GM23338 (cell line): ENCODE results near the gene CCDC63. TPM values are rescaled to one million over a fixed set of nuclear protein-coding genes. Genes with fewer than 3 reads are reported as not detected.

ENCODE experiments used
- ATAC-seq: fragments of 200-7000 bp; cut with Tn5 transposase; 3 replicates; pipeline ENCODE4 v1.9.1; 2020
- DNase-seq: peaks from one replicate; pipeline ENCODE4 v3.0.0-alpha.2; 2015; ENCODE audit warnings: low spot score
- H2AFZ ChIP-seq: fragments of 200-600 bp; sonication (generic); 2 replicates; pipeline ENCODE4 v1.8.0; 2016; ENCODE audit warnings: antibody characterized with exemption, mild to moderate bottlenecking, moderate library complexity
- H3F3A ChIP-seq: fragments of 200-600 bp; sonication (generic); replicated peaks from 2 replicates; pipeline ENCODE4 v1.8.0; 2017; ENCODE audit warnings: antibody characterized with exemption, mixed run types, low read depth
- H3K27ac ChIP-seq: fragments of 200-600 bp; sonication (generic); 2 replicates; pipeline ENCODE4 v1.6.1; 2016; ENCODE audit warnings: low read depth
- H3K27me3 ChIP-seq: fragments of 200-600 bp; sonication (generic); 2 replicates; pipeline ENCODE4 v1.8.0; 2016; ENCODE audit warnings: mild to moderate bottlenecking, mixed run types, moderate library complexity; ENCODE audit not compliant: insufficient read depth
- H3K36me3 ChIP-seq: fragments of 200-600 bp; sonication (generic); 2 replicates; pipeline ENCODE4 v1.8.0; 2016; ENCODE audit warnings: mild to moderate bottlenecking; ENCODE audit not compliant: insufficient read depth
- H3K4me1 ChIP-seq: fragments of 200-600 bp; sonication (generic); 2 replicates; pipeline ENCODE4 v1.8.0; 2016; ENCODE audit warnings: mild to moderate bottlenecking, moderate library complexity; ENCODE audit not compliant: insufficient read depth
- H3K4me2 ChIP-seq: fragments of 200-600 bp; sonication (generic); 2 replicates; pipeline ENCODE4 v1.7.1; 2017; ENCODE audit warnings: mixed run types
- H3K4me3 ChIP-seq: fragments of 200-600 bp; sonication (generic); 2 replicates; pipeline ENCODE4 v1.6.1; 2016; ENCODE audit warnings: mixed run types
- H3K79me2 ChIP-seq: fragments of 200-600 bp; sonication (generic); replicated peaks from 2 replicates; pipeline ENCODE4 v1.8.0; 2017; ENCODE audit warnings: mild to moderate bottlenecking; ENCODE audit not compliant: insufficient read depth
- H3K9me2 ChIP-seq: fragments of 200-600 bp; sonication (generic); 2 replicates; pipeline ENCODE4 v1.8.0; 2017; ENCODE audit not compliant: insufficient read depth
- H4K20me1 ChIP-seq: fragments of 200-600 bp; sonication (generic); replicated peaks from 2 replicates; pipeline ENCODE4 v1.8.0; 2017; ENCODE audit warnings: mild to moderate bottlenecking; ENCODE audit not compliant: insufficient read depth
- H3K27ac Mint-ChIP-seq: 2 replicates; pipeline ENCODE4 v1.8.0; 2020; ENCODE audit warnings: inconsistent platforms, mild to moderate bottlenecking, moderate library complexity, mixed read lengths
- H3K27me3 Mint-ChIP-seq: 3 replicates; pipeline ENCODE4 v1.8.0; 2022; ENCODE audit warnings: low read depth, mild to moderate bottlenecking, moderate library complexity, mixed read lengths, inconsistent platforms; ENCODE audit not compliant: insufficient read depth, poor library complexity
- H3K36me3 Mint-ChIP-seq: 3 replicates; pipeline ENCODE4 v1.8.0; 2021; ENCODE audit warnings: low read depth, mild to moderate bottlenecking, inconsistent platforms, moderate library complexity, mixed read lengths
- H3K4me1 Mint-ChIP-seq: 3 replicates; pipeline ENCODE4 v1.8.0; 2020; ENCODE audit warnings: mild to moderate bottlenecking, inconsistent platforms, mixed read lengths
- H3K4me3 Mint-ChIP-seq: 3 replicates; pipeline ENCODE4 v1.8.0; 2021; ENCODE audit warnings: moderate library complexity, mild to moderate bottlenecking, inconsistent platforms, mixed read lengths
- H3K9me3 Mint-ChIP-seq: 3 replicates; pipeline ENCODE4 v1.8.0; 2020; ENCODE audit warnings: moderate library complexity, mild to moderate bottlenecking, inconsistent platforms, mixed read lengths
- CREB1 ChIP-seq: fragments of 250-450 bp; sonication (Bioruptor Pico); IDR thresholded peaks from 2 replicates; pipeline ENCODE4 v1.5.0; 2020; ENCODE audit warnings: low read depth, mild to moderate bottlenecking, moderate library complexity
- NANOG ChIP-seq: IDR thresholded peaks from 2 replicates; pipeline ENCODE4 v1.6.1; 2016; ENCODE audit warnings: antibody characterized with exemption, borderline replicate concordance
- REST ChIP-seq: IDR thresholded peaks from one replicate; pipeline ENCODE4 v1.6.1; 2018; ENCODE audit warnings: antibody characterized with exemption; ENCODE audit not compliant: unreplicated experiment
- ZNF114 ChIP-seq: fragments of 250-450 bp; sonication (Bioruptor Pico); IDR thresholded peaks from 2 replicates; pipeline ENCODE4 v1.5.0; 2020; ENCODE audit warnings: mild to moderate bottlenecking, moderate library complexity
- ZNF462 ChIP-seq: fragments of 250-450 bp; sonication (Bioruptor Pico); IDR thresholded peaks from 2 replicates; pipeline ENCODE4 v1.5.0; 2020; ENCODE audit warnings: mild to moderate bottlenecking, moderate library complexity
- polyA plus RNA-seq: library from polyadenylated mRNA; unstranded; fragments of >200 nt; fragmentation: Nextera tagmentation; extraction: Ambion mirVana; gene quantifications from 2 replicates; pipeline ENCODE4 v1.2.1, GENCODE V29; 2016
- total RNA-seq: library from RNA; depleted of rRNA; stranded (reverse); fragments of >200 nt; shearing (Covaris generic); gene quantifications from 2 replicates; pipeline ENCODE4 v1.2.3, GENCODE V29; 2014

The CCDC63 gene
- total and polyA plus RNA-seq, 2 experiments from 2014 or later = 1.8 TPM; not detected in 1

GRCh38 chr12:110919720-110920119 is 72.9 kb downstream of the CCDC63 start (continued):
- TF ChIP-seq ZNF462 = no peak

- Mint-ChIP-seq H3K9me3 (no peaks in the 10 kb centered on the region), H3K4me1 (peaks cover 35% of the 10 kb centered on the region), H3K36me3 (no peaks in the 10 kb centered on the region), H3K27ac (peak within 1 kb of the TSS; percentile 17; the same call in 1 of the 2 replicates), H3K27me3 (peaks cover 14% of the 10 kb centered on the region), H3K4me3 (no peak within 1 kb of the TSS; the same call in 2 of the 3 replicates)
- no peaks in the 10 kb centered on the region for H3K9me2 ChIP-seq
- no peak within 1 kb of the TSS for H3K27ac ChIP-seq
- no peaks in the 10 kb centered on the region for H3K36me3 ChIP-seq
- peak within 1 kb of the TSS; percentile 20 for H3K4me2 ChIP-seq
- H2AFZ ChIP-seq = peak within 1 kb of the TSS; percentile 70
- no peaks in the 10 kb centered on the region for H4K20me1 ChIP-seq
- DNase-seq (no peak), ATAC-seq (no peak; the same call in 2 of the 3 replicates)
- H3K4me1 ChIP-seq = peaks cover 20% of the 10 kb centered on the region
- H3F3A ChIP-seq = no peaks in the 10 kb centered on the region
- no peak within 1 kb of the TSS for H3K4me3 ChIP-seq
- no peaks in the 10 kb centered on the region for H3K79me2 ChIP-seq
- H3K27me3 ChIP-seq = no peaks in the 10 kb centered on the region
- TF ChIP-seq CREB1 (CRISPR knock-in tag) (no peak), REST (no peak), ZNF462 (no peak), ZNF114 (no peak), NANOG (no peak)
These were observed 73.6 kb downstream of the CCDC63 start, which contains the start of gene MYL2 for GRCh38 chr12:110920324-110920910. Gene MYL2, minus strand, starts transcription at chr12:110920579. Its CDS starts 50 bp downstream, at chr12:110920529.
